HG02610 (cell line): ENCODE measurements around the gene TAOK1.

ENCODE experiments used
- ATAC-seq: cut with Tn5 transposase; IDR thresholded peaks from one replicate; pipeline ENCODE4 v1.9.1; 2021; ENCODE audit warnings: mild to moderate bottlenecking, moderate library complexity; ENCODE audit not compliant: unreplicated experiment

The TAOK1 gene

DNA sequence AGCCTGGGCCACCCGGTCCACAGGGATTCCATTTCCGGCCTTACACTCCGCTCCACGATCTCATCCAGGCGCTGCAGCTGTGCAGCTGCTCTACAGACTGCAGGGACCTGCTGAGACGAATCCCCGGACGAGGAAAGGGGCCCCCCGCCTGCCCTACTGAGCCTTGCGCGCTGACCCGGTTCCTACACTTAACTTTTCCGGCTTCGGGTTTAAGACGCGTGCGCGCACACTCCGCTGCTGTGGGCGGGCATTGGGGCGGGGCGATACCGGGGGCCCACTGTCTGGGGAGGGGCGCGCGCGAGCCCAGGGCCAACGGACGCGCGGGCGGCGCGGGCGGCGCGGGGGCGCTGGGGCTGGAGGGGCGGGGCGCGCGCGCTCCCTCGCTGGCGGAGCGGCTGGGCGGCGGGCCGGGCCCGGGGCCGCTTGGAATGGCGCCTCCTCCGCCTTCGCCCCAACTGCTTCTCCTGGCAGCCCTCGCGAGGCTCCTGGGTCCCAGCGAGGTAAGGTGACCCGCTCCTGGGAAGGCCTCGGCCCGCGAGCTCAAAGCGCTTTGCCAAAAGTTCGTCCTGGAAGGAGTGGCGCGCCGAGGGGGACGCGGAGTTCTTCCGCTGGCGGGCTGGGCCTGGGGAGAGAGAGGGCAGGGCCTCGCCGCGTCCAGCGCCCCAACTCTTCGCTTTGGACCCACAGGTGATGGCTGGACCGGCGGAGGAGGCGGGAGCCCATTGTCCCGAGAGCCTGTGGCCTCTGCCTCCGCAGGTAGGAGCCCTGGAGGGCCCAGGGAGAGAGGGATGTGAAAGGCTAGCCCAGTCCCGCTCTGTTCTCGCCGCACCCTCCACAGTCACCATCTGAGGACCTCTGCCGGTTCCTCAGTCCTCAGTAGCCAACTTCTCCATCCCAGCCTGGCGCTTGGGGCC, 178.4 kb downstream of the TAOK1 start, which contains the start of gene TP53I13:
Gene TP53I13, plus strand, starts transcription at position 371 of the 914 bp plus-strand sequence. Its CDS starts 58 bp downstream, at position 429.
- ATAC-seq = peak; percentile 41

DNA sequence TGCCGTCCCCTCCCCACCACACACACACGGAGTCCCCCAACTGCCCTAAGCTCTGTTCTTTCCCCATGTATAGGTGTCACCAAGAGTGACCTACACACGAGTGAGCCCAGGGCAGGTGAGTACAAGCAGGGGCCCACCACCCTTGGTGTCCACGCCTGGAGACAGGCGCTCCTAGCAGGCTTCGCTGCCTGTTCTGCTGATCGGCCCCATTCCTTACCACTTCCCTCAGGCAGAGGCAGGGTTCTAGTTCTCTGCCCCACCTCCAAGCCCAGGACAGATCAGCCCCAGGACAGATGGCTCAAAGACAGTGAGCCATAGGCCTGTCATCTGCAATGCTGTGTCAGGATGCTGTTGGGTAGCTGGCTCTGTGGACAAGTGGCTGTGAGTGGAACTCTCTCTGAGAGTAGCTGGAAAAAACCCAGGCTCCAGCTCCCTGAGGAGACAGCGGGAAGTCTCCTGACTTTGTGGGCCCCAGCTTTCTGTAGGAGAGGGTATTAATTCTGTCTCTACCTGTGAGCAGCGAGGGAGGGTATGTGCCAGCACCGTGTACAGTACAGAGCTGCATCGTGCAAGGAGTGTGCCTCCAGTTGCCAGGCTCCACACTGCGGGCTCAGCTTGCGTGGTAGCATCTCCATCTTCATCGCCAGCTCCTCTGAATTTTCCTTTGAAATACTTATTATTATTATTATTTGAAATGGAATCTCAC, 179.2 kb downstream of the TAOK1 start:
- no peak for ATAC-seq

DNA sequence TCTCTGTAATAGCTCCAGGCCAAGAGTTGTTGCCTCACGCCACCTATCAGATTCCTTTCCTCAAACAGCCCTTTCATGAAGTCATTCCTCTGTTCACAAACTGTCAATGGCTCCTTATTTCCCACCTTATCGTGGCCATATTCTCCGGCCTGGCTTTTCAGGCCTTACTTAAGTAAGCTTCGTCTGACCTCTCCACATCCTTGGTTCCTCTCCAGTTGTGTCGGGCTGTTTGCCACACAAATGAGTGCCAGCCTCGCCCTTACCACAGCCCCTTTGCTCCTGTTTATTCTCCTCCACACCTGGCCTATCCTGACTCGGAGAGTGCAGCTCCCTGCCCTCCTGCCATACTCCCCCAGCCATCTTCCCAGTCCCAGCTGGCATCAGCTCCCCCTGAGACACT, 180.4 kb downstream of the TAOK1 start:
- no peak for ATAC-seq

DNA sequence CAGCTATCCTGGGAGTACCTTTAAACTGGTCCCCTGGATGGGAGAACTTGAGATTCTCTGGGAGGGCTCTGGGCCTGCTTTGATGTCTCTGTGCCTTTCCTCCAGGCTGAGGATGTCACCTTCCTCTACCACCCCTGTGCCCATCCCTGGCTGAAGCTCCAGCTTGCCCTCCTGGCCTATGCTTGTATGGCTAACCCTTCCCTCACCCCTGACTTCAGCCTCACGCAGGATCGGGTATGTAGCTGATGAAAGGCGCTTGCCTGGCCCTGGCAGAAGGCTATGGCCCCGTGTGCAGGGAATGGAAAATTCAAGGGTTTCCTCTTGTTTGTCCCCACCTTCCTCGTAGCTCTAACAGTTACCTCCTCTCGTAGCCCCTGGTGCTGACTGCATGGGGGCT, 181.3 kb downstream of the TAOK1 start:
- ATAC-seq = no peak

DNA sequence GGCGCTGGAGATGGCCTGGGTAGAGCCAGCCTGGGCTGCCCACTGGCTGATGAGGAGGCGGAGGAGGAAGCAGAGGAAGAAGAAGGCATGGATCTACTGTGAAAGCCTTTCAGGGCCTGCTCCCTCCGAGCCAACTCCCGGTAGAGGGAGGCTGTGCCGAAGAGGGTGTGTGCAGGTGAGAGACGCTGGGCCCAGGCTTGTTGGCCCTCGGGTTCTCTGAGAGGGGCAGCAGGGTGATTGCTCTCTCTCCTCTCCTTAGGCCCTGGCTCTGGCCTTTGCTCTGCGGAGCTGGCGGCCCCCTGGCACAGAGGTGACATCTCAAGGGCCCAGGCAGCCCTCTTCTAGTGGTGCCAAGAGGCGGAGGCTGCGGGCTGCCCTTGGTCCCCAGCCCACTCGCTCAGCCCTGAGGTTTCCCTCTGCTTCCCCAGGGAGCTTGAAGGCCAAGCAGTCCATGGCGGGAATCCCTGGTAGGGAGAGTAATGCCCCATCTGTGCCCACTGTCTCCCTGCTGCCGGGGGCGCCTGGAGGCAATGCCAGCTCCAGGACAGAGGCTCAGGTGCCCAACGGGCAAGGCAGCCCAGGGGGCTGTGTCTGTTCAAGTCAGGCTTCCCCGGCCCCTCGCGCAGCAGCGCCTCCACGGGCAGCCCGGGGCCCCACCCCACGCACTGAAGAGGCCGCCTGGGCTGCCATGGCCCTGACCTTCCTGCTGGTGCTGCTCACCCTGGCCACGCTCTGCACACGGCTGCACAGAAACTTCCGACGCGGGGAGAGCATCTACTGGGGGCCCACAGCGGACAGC, 181.9 kb downstream of the TAOK1 start:
- ATAC-seq = no peak

DNA sequence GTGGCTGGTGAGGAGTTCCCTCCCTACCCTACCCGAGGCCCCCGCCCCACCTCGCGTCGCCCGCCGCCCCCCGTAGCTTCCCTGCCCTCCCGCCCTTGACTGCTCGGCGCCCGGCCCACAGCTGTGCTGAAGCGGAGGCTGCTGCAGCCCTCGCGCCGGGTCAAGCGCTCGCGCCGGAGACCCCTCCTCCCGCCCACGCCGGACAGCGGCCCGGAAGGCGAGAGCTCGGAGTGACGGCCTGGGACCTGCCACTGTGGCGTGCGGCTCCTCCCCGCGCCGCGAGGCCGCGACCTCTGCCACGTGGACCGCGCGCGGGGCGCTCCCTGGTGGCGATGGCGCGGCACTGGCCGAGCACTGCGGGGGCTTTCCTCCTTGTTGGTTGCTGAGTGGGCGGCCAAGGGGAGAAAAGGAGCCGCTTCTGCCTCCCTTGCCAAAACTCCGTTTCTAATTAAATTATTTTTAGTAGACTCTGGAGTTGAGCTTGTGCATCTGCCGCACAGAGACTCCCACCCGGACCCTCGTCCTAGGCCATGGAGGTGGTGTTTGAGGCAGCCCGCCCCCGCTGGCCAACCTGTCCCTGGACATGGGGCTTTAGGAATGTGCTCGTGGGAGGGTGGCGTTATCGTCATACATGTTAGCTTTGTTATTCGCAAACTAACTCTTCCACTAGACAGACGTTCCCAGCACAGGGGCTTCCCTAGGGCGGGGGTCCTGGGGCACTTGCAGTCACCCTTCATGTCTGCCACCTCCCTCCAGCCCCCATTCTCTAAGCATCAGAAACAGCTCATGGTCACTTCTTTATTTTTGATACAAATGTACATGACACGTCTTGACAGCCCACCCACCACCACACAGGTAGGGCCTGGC, 182.8 kb downstream of the TAOK1 start:
- ATAC-seq = no peak

DNA sequence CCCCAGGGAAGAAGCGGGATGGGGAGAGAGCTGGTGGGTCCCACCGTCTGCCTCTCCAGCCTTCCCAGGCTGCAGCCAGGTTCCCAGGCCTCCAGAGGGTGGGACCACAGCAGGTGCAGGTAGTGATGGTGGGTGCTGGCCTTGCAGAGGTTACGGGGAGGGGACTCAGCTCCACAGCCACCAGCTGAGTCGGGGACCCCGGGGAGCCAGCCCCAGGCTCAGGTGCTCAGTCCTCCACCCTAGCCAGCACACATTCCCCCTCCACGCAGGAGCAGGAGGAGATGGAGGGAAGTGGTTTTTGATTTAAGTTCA, 183.4 kb downstream of the TAOK1 start:
- ATAC-seq = no peak

DNA sequence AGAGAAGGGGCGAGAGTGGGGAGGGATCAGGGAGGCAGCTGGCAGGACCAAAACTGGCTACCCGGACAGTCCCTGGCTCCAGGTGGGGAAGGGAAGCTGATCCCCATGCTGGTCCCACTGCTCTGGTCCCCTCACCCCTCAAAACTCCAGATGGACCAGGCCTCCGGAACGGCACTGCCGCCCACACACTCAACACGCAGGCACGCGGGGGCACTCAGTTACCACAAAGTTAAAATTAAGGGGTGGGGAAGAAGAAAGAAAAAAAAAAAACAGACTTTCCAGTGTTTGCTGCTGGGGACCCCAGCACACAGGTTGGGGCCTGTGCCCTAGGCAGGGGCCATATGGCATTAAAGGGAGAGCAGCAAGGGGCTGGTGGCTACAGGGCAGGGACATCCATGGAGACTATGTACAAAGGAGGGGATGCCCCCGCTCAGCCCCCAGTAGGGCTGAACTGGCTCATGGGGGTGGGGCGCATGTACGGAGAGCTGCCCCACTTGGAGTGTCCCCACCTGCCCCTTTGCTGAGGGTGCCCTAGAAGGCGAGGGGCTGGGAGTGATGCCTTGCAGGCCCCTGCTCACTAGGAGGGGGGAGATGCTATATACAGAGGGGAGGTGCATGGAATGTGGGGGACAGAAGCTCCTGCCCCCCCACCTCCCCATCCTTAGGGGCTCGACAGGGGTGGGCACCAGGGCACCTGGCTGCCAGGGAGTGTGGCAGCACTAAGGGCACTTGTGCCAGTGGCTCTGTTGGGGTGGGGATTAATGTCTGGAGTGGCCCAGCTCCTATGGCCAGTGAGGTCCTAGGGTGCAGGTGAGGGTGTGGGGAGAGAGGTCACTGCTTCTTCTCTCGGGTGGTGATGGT, 183.9 kb downstream of the TAOK1 start:
- no peak for ATAC-seq

DNA sequence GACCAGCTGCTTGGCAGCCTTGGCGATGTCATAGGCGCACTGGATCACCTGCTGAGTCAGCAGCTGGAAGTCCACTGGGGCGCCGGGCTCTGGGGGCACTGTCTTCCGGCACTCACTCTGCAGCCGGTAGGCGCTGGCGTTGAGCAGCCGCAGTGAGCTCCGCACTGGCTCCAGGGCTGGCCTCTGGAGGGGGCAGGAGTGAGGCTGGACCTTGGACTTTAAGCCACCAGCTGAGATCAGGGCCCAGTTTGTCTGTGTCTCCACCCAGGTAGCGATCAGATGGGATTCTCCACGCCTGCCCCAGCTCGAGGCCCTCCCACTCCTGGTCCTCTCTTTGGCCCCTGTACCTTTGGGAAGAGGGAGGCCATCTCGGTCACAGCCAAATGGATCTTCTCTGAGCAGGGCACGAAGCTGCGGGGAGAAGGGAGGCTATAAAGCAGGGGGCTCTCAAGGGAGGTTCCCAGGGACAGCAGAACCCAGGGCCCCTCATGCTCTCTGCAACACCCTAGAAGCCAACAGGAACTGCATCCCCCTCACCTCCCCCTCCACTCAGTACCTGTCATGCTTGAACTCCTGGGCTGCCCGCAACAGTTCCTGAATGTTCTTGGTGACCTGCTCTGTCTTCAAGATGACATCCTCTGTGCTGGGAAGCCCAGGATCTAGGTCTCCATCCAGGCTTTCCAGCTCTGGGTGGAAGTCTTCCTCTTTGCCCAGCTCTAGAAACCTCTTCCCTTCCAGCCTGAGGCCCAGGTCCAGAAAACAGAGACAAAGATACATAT, 184.8 kb downstream of the TAOK1 start:
- ATAC-seq = no peak

DNA sequence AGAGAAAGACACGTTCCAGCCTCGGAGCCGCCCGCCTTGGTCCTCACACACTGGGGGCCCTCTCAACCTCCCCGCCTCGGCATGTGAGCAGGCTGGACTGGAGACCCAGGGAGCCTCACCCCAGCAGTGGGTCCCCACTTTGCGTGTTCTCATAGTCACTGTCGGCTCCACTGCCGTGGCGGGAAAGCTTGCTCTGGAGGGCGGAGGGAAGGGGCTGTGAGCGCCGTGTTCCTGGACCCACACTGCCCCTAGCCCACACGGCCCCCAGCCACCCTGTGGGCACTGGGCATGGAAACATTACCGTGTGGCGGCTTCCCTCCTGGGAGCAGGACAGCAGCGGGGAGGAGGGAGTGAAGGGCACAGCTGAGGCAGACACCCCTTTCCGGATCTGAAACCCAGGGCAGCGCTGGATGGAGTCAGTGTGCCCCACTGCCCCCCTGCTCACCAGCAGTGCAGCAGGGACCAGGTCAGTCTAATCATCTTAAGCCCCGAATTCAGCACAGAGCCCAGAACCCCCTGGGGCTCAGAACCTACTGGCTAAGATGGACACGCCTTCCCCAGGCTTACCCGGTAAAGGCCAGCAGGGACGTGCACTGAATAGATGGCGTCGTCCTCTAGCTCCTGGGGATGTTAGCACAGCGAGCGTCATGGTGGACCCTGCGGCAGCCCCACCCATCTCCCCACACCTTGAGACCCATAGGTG, 185.5 kb downstream of the TAOK1 start:
- no peak for ATAC-seq

DNA sequence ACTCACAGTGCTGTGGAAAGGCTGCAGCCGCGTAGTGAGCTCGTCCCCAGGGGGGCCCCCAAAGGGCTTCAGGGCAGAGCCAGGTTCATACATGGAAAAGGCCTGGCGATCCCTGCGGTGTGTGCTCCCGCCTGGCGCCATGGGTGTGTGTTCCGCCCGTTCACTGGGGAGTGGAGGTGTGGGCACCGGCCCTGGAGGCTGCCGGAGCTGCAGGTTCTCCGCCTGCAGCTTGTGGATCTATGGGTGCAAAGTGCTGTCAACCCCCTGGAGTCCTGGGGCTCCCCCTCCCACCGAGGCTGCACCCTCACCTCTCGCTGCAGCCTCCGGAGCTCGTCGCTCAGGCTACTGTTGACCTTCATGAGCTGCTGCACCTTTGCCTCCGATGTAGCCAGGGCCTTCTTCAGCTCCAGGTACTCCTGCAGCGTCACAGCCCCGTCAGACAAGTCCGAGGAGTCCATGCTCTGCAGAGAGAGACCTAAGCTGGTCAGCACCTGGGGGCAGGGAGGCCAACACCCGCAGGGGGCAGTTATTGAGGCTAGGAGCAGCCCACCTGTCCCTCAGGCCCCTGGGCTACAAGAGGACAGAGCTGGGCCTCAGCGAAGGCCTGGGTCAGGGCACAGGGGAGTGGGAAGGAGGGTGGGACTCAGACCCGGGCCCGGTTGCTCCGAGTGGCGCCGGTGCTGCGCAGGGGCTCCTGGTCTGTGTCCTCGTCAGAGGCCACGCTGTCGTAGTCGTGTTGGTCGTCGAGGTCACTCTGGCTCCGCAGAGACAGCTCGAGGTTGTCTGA, 186.2 kb downstream of the TAOK1 start:
- no peak for ATAC-seq

DNA sequence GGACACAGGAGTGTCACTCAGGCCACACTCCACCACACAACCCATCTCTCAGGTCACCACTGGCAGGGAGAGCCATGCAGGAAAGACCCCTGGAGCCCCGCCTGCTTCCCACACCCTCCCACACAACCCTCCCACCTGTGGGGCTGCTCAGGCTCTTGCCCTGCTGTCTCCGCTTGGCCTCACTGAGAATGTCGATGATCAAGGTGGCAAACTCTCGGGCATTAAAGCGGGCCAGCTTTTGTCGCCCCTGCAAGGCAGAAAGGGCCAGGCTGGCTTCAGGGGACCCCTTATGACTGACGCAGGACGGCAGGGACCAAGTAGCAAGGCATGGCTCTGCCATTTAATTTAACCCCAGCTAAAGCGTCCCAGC, 186.8 kb downstream of the TAOK1 start:
- no peak for ATAC-seq

DNA sequence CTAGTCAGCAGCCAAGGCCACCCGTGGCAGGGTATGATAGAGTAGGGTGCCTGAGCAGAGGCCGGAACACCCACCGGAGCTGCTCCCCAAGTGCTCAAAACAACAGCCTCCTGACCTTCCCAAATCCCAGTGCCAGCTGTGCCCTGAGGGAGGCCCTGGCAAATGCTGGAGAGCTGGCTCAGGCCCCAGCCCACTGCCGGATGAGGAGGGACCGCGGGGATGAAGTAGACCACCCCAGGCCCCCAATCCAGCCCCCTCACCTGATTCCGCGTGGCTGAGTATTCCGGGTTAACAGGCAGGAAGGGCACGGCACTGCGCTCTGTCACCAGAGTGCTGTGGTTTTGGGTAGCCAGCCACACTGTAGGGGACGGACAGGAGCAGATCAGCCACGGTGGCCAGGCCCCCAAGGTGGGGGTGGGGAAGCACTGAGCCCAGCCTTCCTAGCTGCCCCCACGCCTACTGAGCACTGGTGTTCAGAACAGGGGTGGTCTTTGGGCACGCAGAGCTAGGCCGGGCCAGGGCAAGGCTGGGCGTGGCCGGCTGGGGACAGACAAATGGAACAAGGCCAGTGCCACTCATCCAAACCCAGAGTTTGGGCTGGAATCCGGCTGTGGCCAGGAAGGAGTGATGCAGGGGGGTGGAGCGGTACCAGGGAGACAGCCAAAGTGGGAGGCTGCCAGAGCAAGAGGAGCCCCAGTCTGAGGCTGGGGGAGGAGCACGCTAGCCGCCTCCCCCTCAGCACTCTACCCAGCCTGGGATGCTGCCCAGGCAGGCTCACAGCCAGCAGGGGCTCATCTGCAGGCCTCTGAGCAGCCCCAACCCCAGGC, 187.4 kb downstream of the TAOK1 start:
- no peak for ATAC-seq

DNA sequence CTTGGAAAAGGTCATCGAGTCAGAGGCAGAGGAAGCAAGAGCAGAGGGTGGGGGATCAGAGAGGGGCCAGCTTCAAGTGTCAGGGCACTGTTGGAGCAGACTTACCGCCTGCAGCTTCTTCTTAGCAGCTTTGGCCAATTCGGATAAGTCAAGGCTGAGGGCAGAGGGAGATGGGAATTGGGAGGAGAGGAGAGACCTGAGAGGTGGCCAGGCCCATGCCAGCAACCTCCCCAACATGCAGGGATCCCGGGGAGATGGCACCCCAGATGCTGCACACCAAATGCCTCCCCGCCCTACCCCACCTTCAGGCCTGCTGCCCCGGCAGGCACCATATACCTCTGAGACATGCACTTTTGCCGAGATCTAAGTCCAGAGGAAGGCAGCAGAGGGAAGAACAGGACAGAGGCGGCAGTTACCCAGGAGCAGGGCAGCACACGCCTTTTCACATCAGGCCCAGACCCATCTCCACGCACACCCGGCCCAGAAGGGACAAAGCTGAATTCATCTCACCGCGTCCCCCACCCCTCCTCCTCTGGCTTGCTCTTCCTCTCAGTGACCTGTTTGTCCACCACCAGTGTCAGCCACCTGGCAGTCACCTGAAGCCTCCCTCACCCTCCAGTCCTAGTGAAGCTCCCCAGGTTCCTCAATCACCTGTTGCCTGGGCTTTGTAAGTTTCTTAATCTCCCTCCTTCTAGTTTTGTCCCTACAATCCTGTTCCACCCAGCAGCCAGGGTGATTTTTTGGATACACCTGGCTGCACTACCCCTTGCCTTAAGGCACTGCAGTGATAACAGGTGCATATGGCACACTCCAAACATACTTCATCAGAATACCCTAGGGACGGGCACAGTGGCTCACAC, 188.7 kb downstream of the TAOK1 start:
- no peak for ATAC-seq

DNA sequence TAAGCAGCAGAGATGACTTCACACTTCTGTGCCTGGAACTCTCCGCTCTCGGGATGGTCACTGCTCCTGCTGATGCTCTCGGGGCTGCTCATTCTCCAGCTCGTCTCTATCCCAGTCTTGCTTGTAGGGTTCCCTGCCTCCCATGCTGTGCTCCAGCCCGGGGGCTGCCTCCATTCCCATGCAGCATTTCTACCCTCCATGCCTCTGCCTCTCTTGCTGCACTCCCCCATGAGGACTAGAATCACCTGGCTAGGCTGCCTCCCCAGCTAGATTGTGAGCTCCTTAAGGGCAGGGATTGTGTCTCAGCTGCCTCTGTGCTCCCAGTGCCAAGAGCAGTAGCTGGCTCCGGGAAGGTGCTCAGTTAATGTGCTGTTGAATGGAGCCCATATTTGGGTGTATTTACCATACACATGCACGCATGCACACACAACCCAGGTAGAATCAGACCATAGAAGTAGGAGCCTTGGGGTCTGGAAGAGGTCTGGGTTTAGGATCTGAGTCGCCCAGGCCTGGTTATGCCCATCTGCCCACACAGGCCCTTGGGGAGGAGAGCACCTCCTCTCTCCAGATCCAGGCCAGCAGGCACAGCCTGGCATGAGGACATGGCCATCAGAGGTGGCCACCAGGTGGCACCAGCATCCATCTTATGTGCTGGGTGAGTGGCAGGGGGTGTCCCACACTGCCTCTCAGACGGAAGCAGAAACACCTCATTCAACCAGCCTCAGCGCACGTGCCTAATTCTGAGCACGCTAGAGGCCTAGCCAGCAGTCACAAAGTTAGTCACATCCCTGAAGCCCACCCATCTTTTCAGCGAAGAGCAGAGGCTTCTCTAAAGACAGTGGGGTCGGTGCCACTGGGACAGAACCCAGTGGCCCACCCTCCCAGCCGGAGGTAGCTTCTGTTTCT, 190.0 kb downstream of the TAOK1 start:
- peak; percentile 69 for ATAC-seq
